Caco-2 (cell line): ENCODE measurements around the gene DDX27. TPM values are rescaled to one million over a fixed set of nuclear protein-coding genes. Genes with fewer than 3 reads are reported as not detected.

ENCODE experiments used
- BruUV-seq: library from RNA; stranded (reverse); fragments of 400-500 nt; replicated peaks from 2 replicates; lab custom pipeline; 2021; lab: Mats Ljungman, UMichigan
- CTCF ChIA-PET: fragments of 300-600 bp; sonication (Branson Sonifier 250); formaldehyde crosslinking; loops from one replicate; lab custom pipeline; 2022; ENCODE audit warnings: antibody characterized with exemption; lab: Charles Lee
- POLR2A ChIA-PET: fragments of 300-600 bp; sonication (Branson Sonifier 250); formaldehyde crosslinking; loops from one replicate; lab custom pipeline; 2022; ENCODE audit warnings: antibody characterized with exemption; lab: Charles Lee
- DNase-seq, 2 experiments: peaks; one replicate each; pipeline versions ENCODE4 v3.0.0 to v3.0.0-alpha.2; 2020 to 2022
- H3K27me3 ChIP-seq: replicated peaks from 2 replicates; pipeline ENCODE4 v1.6.0; 2011; ENCODE audit warnings: low read length; ENCODE audit not compliant: control insufficient read depth, insufficient read depth
- H3K36me3 ChIP-seq: 2 replicates; pipeline ENCODE4 v1.5.1; 2011; ENCODE audit warnings: low read length; ENCODE audit not compliant: control insufficient read depth, insufficient read depth
- H3K4me1 ChIP-seq: fragments of 250-450 bp; sonication (Bioruptor Pico); 2 replicates; pipeline ENCODE4 v1.5.1; 2020; ENCODE audit warnings: mild to moderate bottlenecking
- H3K4me3 ChIP-seq: 2 replicates; pipeline ENCODE4 v1.5.1; 2011; ENCODE audit warnings: low read depth, mild to moderate bottlenecking, control low read depth, low read length
- H3K9me3 ChIP-seq: fragments of 250-450 bp; sonication (Bioruptor Pico); 2 replicates; pipeline ENCODE4 v1.5.1; 2020; ENCODE audit warnings: mild to moderate bottlenecking, moderate library complexity
- H3K27ac Mint-ChIP-seq: one replicate; pipeline ENCODE4 v1.8.0; 2022; ENCODE audit warnings: mixed read lengths; ENCODE audit not compliant: unreplicated experiment
- H3K27me3 Mint-ChIP-seq: one replicate; pipeline ENCODE4 v1.8.0; 2022; ENCODE audit warnings: mixed read lengths; ENCODE audit not compliant: insufficient read depth, unreplicated experiment
- H3K36me3 Mint-ChIP-seq: one replicate; pipeline ENCODE4 v1.8.0; 2022; ENCODE audit warnings: mild to moderate bottlenecking, mixed read lengths; ENCODE audit not compliant: insufficient read depth, unreplicated experiment
- H3K4me1 Mint-ChIP-seq: one replicate; pipeline ENCODE4 v1.8.0; 2022; ENCODE audit warnings: low read depth, mixed read lengths; ENCODE audit not compliant: unreplicated experiment
- H3K4me3 Mint-ChIP-seq: one replicate; pipeline ENCODE4 v1.8.0; 2022; ENCODE audit warnings: mild to moderate bottlenecking, moderate library complexity, mixed read lengths; ENCODE audit not compliant: unreplicated experiment
- H3K9me3 Mint-ChIP-seq: one replicate; pipeline ENCODE4 v1.8.0; 2022; ENCODE audit warnings: mixed read lengths; ENCODE audit not compliant: unreplicated experiment
- CTCF ChIP-seq, 2 experiments: fragments of 200-600 bp in 1 of 2; IDR thresholded peaks; 1 replicate in 1 of 2; 2 replicates in 1 of 2; pipeline versions ENCODE4 v1.5.1 to v1.8.0; 2011 to 2022; ENCODE audit warnings: antibody characterized with exemption in 1 of 2, control low read depth in 1 of 2, inconsistent platforms in 1 of 2, low read depth in 1 of 2, low read length in 1 of 2, mild to moderate bottlenecking in 1 of 2, moderate library complexity in 1 of 2; ENCODE audit not compliant: insufficient read depth in 1 of 2, severe bottlenecking in 1 of 2, unreplicated experiment in 1 of 2
- intact Hi-C: fragments of 100-400 bp; cut with micrococcal nuclease; formaldehyde crosslinking; loops from one replicate; pipeline ENCODE4 v1.10.0; 2022; ENCODE audit not compliant: unreplicated experiment
- total RNA-seq: library from RNA; stranded (reverse); gene quantifications from 2 replicates; pipeline ENCODE4 v1.2.3, GENCODE V29; 2022

The DDX27 gene
- total RNA-seq, 1 experiment from 2014 or later, result 148 TPM

- Mint-ChIP-seq H3K27ac (no peak overlapping the region), H3K4me3 (no peak overlapping the region), H3K9me3 (no peaks in the 10 kb centered on the region), H3K27me3 (no peaks in the 10 kb centered on the region), H3K36me3 (peaks cover 100% of the 10 kb centered on the region), H3K4me1 (no peaks in the 10 kb centered on the region)
- Histone ChIP-seq H3K4me3 (no peak overlapping the region), H3K9me3 (no peaks in the 10 kb centered on the region), H3K27me3 (no peaks in the 10 kb centered on the region), H3K4me1 (no peaks in the 10 kb centered on the region), H3K36me3 (peaks cover 12% of the 10 kb centered on the region)
- ChIA-PET CTCF (interaction anchor here (2.1 kb wide), 1 partner anchor 71 kb away, joined by 8 read pairs; no protein-coding TSS in a partner anchor), POLR2A (no interaction called here)
- TF ChIP-seq CTCF (IDR thresholded peaks at IDR 0.05; ENCODE audit: insufficient read depth in 1 of 2, low read depth in 1 of 2, low read length in 1 of 2, severe bottlenecking in 1 of 2, unreplicated experiment in 1 of 2), result no peak
- BruUV-seq, result TSS peak; percentile 12
- peak in 1 of 2 experiments; percentile 37 for DNase-seq
- intact Hi-C loops, result no loop called here
Observed at GRCh38 chr20:49248879-49249665, 29.9 kb downstream of the DDX27 start.

GRCh38 chr20:49252556-49253350 is 33.5 kb downstream of the DDX27 start:
- intact Hi-C loops, result no loop called here
- BruUV-seq, result no TSS peak
- no peaks in the 10 kb centered on the region for H3K27me3 Mint-ChIP-seq
- H3K4me1 Mint-ChIP-seq, result no peaks in the 10 kb centered on the region
- Histone ChIP-seq H3K4me3 (no peak overlapping the region), H3K27me3 (no peaks in the 10 kb centered on the region), H3K9me3 (no peaks in the 10 kb centered on the region), H3K4me1 (no peaks in the 10 kb centered on the region), H3K36me3 (peaks cover 24% of the 10 kb centered on the region)
- no peak overlapping the region for H3K27ac Mint-ChIP-seq
- peak in 1 of 2 experiments; percentile 22 for DNase-seq
- no peak overlapping the region for H3K4me3 Mint-ChIP-seq
- H3K36me3 Mint-ChIP-seq, result peaks cover 100% of the 10 kb centered on the region
- POLR2A ChIA-PET, result interaction anchor here (0.6 to 0.7 kb wide), 2 partner anchors 11 to 71 kb away, joined by 3 to 5 read pairs; no protein-coding TSS in a partner anchor
- TF ChIP-seq CTCF (IDR thresholded peaks at IDR 0.05; ENCODE audit: insufficient read depth in 1 of 2, low read depth in 1 of 2, low read length in 1 of 2, severe bottlenecking in 1 of 2, unreplicated experiment in 1 of 2), result no peak
- CTCF ChIA-PET, result interaction anchor here (0.6 to 2.5 kb wide), 4 partner anchors 9 to 346 kb away, joined by 3 to 9 read pairs (median 3); no protein-coding TSS in a partner anchor
- H3K9me3 Mint-ChIP-seq, result no peaks in the 10 kb centered on the region

- no peaks in the 10 kb centered on the region for H3K4me1 Mint-ChIP-seq
- H3K27me3 Mint-ChIP-seq, result no peaks in the 10 kb centered on the region
- BruUV-seq, result no TSS peak
- intact Hi-C loops, result no loop called here
- peaks cover 99% of the 10 kb centered on the region for H3K36me3 Mint-ChIP-seq
- Histone ChIP-seq H3K27me3 (no peaks in the 10 kb centered on the region), H3K4me1 (no peaks in the 10 kb centered on the region), H3K36me3 (peaks cover 18% of the 10 kb centered on the region), H3K9me3 (no peaks in the 10 kb centered on the region), H3K4me3 (no peak overlapping the region)
- POLR2A ChIA-PET, result no interaction called here
- TF ChIP-seq CTCF (IDR thresholded peaks at IDR 0.05; ENCODE audit: insufficient read depth in 1 of 2, low read depth in 1 of 2, low read length in 1 of 2, severe bottlenecking in 1 of 2, unreplicated experiment in 1 of 2), result no peak
- no peak overlapping the region for H3K27ac Mint-ChIP-seq
- no peaks in the 10 kb centered on the region for H3K9me3 Mint-ChIP-seq
- peak in 1 of 2 experiments; percentile 21 for DNase-seq
- CTCF ChIA-PET, result interaction anchor here (0.6 to 1.3 kb wide), 2 partner anchors 10 to 67 kb away, joined by 3 to 5 read pairs; no protein-coding TSS in a partner anchor
- H3K4me3 Mint-ChIP-seq, result no peak overlapping the region
Observed at GRCh38 chr20:49256261-49256660, 37.0 kb downstream of the DDX27 start.
